Neural crest cell (in vitro differentiated cells): ENCODE data around the gene NDUFA8. TPM values are rescaled to one million over a fixed set of nuclear protein-coding genes. Genes with fewer than 3 reads are reported as not detected.

Experiments
- DNase-seq: peaks from one replicate; pipeline ENCODE4 v3.0.0; 2021; ENCODE audit warnings: low read depth, mixed read lengths, low spot score
- H3K27ac Mint-ChIP-seq: one replicate; pipeline ENCODE4 v1.8.0; 2021; ENCODE audit warnings: mild to moderate bottlenecking, mixed read lengths; ENCODE audit not compliant: unreplicated experiment
- H3K27me3 Mint-ChIP-seq: 2 replicates; pipeline ENCODE4 v1.8.0; 2021; ENCODE audit warnings: low read depth, mild to moderate bottlenecking, mixed read lengths
- H3K36me3 Mint-ChIP-seq: 2 replicates; pipeline ENCODE4 v1.8.0; 2021; ENCODE audit warnings: low read depth, mild to moderate bottlenecking, mixed read lengths
- H3K4me1 Mint-ChIP-seq: 2 replicates; pipeline ENCODE4 v1.8.0; 2021; ENCODE audit warnings: mixed read lengths
- H3K4me3 Mint-ChIP-seq: one replicate; pipeline ENCODE4 v1.8.0; 2021; ENCODE audit warnings: mild to moderate bottlenecking, mixed read lengths
- H3K9me3 Mint-ChIP-seq: 2 replicates; pipeline ENCODE4 v1.8.0; 2021; ENCODE audit warnings: mixed read lengths
- total RNA-seq: library from RNA; stranded (reverse); gene quantifications from 2 replicates; pipeline ENCODE4 v1.2.1, GENCODE V29; 2021
- TF ChIP-seq, protein P1 (sequence below): fragments of 200-600 bp; sonication (generic); conservative IDR thresholded peaks from 2 replicates; pipeline ENCODE4 v1.5.0; 2021; ENCODE audit warnings: antibody characterized with exemption, mild to moderate bottlenecking

NDUFA8 gene
- total RNA-seq, 1 donor from 2014 or later = 51.4 TPM

DNA sequence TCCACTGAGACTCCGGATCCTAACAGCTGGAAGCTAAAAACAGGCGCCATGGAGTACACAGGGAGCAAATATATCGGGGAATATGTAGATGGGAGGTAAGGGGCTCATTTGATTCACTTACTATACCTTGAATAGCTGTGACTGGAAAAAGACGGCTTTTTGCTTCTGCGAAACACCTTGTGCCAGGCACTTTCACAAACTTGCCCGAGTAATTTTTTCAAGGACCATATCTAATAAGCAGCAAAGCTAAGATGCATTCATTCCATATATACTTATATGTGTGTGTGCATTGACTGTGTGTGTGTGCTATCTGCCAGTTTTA, 307 bp upstream of the NDUFA8 start:
- Mint-ChIP-seq H3K4me3 (peak overlapping the region; percentile 100), H3K27ac (no peak overlapping the region), H3K36me3 (no peaks in the 10 kb centered on the region), H3K4me1 (peaks cover 24% of the 10 kb centered on the region), H3K9me3 (peaks cover 5% of the 10 kb centered on the region), H3K27me3 (peaks cover 42% of the 10 kb centered on the region)
- no peak for DNase-seq
- TF ChIP-seq, protein P1, sequence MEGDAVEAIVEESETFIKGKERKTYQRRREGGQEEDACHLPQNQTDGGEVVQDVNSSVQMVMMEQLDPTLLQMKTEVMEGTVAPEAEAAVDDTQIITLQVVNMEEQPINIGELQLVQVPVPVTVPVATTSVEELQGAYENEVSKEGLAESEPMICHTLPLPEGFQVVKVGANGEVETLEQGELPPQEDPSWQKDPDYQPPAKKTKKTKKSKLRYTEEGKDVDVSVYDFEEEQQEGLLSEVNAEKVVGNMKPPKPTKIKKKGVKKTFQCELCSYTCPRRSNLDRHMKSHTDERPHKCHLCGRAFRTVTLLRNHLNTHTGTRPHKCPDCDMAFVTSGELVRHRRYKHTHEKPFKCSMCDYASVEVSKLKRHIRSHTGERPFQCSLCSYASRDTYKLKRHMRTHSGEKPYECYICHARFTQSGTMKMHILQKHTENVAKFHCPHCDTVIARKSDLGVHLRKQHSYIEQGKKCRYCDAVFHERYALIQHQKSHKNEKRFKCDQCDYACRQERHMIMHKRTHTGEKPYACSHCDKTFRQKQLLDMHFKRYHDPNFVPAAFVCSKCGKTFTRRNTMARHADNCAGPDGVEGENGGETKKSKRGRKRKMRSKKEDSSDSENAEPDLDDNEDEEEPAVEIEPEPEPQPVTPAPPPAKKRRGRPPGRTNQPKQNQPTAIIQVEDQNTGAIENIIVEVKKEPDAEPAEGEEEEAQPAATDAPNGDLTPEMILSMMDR = no peak

DNA sequence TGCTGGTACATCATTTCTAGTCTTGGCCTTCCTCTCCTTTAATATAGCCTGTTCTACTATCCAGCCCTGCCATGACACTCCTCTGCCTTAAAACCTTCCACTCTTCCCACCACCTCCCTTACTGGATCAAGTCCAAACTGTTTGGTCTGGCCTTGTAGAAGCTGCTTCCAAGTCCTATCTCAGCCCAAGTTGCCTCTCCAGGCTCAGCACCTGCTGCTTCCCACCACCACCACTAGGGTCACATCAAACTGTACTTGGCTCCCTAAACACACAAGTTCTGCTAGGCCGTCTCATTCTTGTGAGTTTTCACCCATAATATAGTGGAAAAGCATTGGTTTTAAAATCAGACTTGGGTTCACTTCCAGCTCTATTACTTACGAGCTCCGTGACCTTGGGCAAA, 1.4 kb downstream of the NDUFA8 start:
- no peak overlapping the region for H3K27ac Mint-ChIP-seq
- peak overlapping the region; percentile 66 for H3K4me3 Mint-ChIP-seq
- peaks cover 26% of the 10 kb centered on the region for H3K27me3 Mint-ChIP-seq
- DNase-seq = peak; percentile 16
- no peaks in the 10 kb centered on the region for H3K36me3 Mint-ChIP-seq
- peaks cover 24% of the 10 kb centered on the region for H3K4me1 Mint-ChIP-seq
- peaks cover 5% of the 10 kb centered on the region for H3K9me3 Mint-ChIP-seq
- TF ChIP-seq, protein P1 = peak; percentile 65

DNA sequence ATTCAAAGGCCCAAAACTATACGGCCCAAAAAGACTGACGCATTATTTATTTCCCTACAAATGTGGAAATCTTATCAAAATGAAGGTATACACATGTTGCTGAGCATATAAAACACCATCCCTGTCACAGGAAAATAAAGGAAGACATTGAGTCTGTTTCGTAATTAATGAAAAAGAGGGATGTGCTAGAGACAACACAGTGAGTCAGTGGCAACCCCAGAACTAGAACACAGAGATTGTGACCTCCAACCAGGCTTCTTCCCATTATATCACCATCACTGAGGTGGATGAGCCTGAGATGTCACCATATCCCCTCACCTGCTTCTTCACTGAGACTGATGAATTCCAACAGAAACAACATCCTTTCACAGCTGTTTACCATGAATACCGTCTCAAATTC, 3.8 kb downstream of the NDUFA8 start:
- Mint-ChIP-seq H3K4me1 (peaks cover 24% of the 10 kb centered on the region), H3K27me3 (peaks cover 9% of the 10 kb centered on the region), H3K27ac (no peak overlapping the region), H3K4me3 (no peak overlapping the region), H3K9me3 (no peaks in the 10 kb centered on the region), H3K36me3 (peaks cover 3% of the 10 kb centered on the region)
- DNase-seq = no peak
- TF ChIP-seq, protein P1 = no peak

DNA sequence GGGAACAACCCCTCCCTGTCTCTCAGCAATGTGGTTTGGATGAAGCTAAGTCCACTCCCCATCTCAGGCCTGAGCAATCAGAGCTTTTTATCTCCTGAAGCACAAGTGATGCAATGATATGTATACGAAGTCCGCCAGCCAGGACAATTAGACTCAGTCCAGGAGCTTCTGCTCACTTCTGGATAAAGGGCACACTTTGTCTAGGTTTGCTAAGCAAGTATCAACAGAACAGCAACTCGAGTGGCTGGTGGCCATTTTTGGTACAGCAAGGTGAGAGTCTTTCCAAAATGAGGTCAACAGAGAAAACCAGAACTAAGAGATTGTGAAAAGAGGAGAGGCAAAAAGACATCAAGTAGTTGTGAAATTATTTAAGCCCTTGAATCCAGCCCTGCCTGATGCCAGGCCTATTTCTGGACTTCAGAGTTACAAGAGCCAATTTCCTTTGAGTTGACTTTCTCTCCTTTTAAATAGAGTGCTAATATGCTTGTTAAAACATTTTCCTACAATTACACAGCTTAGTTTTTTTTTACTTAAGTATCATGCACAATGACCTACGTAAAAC, 8.2 kb downstream of the NDUFA8 start:
- Mint-ChIP-seq H3K27me3 (no peaks in the 10 kb centered on the region), H3K4me3 (no peak overlapping the region), H3K9me3 (no peaks in the 10 kb centered on the region), H3K27ac (no peak overlapping the region), H3K36me3 (peaks cover 3% of the 10 kb centered on the region), H3K4me1 (no peaks in the 10 kb centered on the region)
- DNase-seq = no peak
- TF ChIP-seq, protein P1 = no peak

DNA sequence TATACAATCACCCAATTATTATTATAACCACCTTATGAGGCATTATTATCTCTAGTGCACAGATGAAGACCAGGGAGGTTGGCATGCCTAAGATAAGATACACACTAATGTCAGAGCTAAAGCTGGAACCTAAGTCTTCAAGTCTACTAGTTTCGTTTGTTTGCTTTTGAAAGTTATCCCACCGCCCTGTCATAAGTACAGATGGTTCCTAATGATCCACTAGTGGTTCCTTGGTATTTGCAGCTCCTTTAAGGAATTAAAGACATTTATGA, 14.1 kb downstream of the NDUFA8 start:
- Mint-ChIP-seq H3K4me1 (no peaks in the 10 kb centered on the region), H3K4me3 (no peak overlapping the region)

More for the DNA sequence above, 14.1 kb downstream of the NDUFA8 start:
- H3K27me3 Mint-ChIP-seq = no peaks in the 10 kb centered on the region
- no peaks in the 10 kb centered on the region for H3K9me3 Mint-ChIP-seq
- TF ChIP-seq, protein P1 = no peak
- H3K36me3 Mint-ChIP-seq = peaks cover 7% of the 10 kb centered on the region
- DNase-seq = no peak
- no peak overlapping the region for H3K27ac Mint-ChIP-seq
